Measurements from ENCODE around the gene F10. TPM values are rescaled to one million over a fixed set of nuclear protein-coding genes. Genes with fewer than 3 reads are reported as not detected.

The F10 gene
- total and polyA plus RNA-seq, 3 donors from 2014 or later, result 19.9 to 33.7 (median 31.9) TPM

GRCh38 chr13:113149711-113150549, 27.3 kb downstream of the F10 start:
- H3K4me1 ChIP-seq, result no peaks in the 10 kb centered on the region
- H3K4me3 ChIP-seq, result no peak overlapping the region
- WGBS, 2 donors, result 90 to 91% methylated on average over 25 of the region's 26 CpGs
- no peak overlapping the region for H3K27ac ChIP-seq
- intact Hi-C loops (cut with DNase I; ENCODE audit: low total_unique reads), result no loop called here
- H3K27me3 ChIP-seq, result no peaks in the 10 kb centered on the region
- no peak for DNase-seq
- H3K9me3 ChIP-seq, result no peaks in the 10 kb centered on the region
- TF ChIP-seq POLR2A (IDR thresholded peaks at IDR 0.05), result no peak
- TF ChIP-seq CTCF (IDR thresholded peaks at IDR 0.05), result no peak
- H3K36me3 ChIP-seq (ENCODE audit: low read depth, missing control alignments), result no peaks in the 10 kb centered on the region

GRCh38 chr13:113150550-113151365, 28.2 kb downstream of the F10 start:
- no peak for TF ChIP-seq CTCF (IDR thresholded peaks at IDR 0.05)
- no peak for TF ChIP-seq POLR2A (IDR thresholded peaks at IDR 0.05)
- no peaks in the 10 kb centered on the region for H3K4me1 ChIP-seq
- no peak overlapping the region for H3K4me3 ChIP-seq
- WGBS, 2 donors, result 86 to 89% methylated on average over 25 to 31 of the region's 31 CpGs
- no peaks in the 10 kb centered on the region for H3K36me3 ChIP-seq (ENCODE audit: low read depth, missing control alignments)
- no peaks in the 10 kb centered on the region for H3K9me3 ChIP-seq
- DNase-seq, result no peak
- no peaks in the 10 kb centered on the region for H3K27me3 ChIP-seq
- no peak overlapping the region for H3K27ac ChIP-seq
- intact Hi-C loops (cut with DNase I; ENCODE audit: low total_unique reads), result no loop called here

- no peaks in the 10 kb centered on the region for H3K27me3 ChIP-seq
- 59 to 63% methylated on average over 24 to 26 of the region's 28 CpGs for WGBS, 2 donors
- H3K4me1 ChIP-seq, result no peaks in the 10 kb centered on the region
- H3K27ac ChIP-seq, result peak overlapping the region; percentile 86 to 91
- no peaks in the 10 kb centered on the region for H3K9me3 ChIP-seq
- no peak for TF ChIP-seq CTCF (IDR thresholded peaks at IDR 0.05)
- TF ChIP-seq POLR2A (IDR thresholded peaks at IDR 0.05), result no peak
- intact Hi-C loops (cut with DNase I; ENCODE audit: low total_unique reads), result no loop called here
- H3K36me3 ChIP-seq (ENCODE audit: low read depth, missing control alignments), result no peaks in the 10 kb centered on the region
- DNase-seq, result no peak
- peak overlapping the region in 1 of 2 donors; percentile 49 for H3K4me3 ChIP-seq
Observed at GRCh38 chr13:113151745-113152690, 29.4 kb downstream of the F10 start.

GRCh38 chr13:113152691-113152983, 30.0 kb downstream of the F10 start:
- H3K27me3 ChIP-seq, result no peaks in the 10 kb centered on the region
- H3K36me3 ChIP-seq (ENCODE audit: low read depth, missing control alignments), result no peaks in the 10 kb centered on the region
- no peak for DNase-seq
- 25 to 37% methylated on average over 2 of the region's 2 CpGs for WGBS, 2 donors
- TF ChIP-seq CTCF (IDR thresholded peaks at IDR 0.05), result no peak
- peak overlapping the region; percentile 86 to 91 for H3K27ac ChIP-seq
- intact Hi-C loops (cut with DNase I; ENCODE audit: low total_unique reads), result no loop called here
- peak overlapping the region; percentile 49 to 60 for H3K4me3 ChIP-seq
- H3K9me3 ChIP-seq, result no peaks in the 10 kb centered on the region
- H3K4me1 ChIP-seq, result no peaks in the 10 kb centered on the region
